Ammon's horn (tissue), 1 donor: Measurements from ENCODE around the gene HAT1.
"Not testable (repeated sequence)": the region's sequence is repeated elsewhere in the genome, so short reads cannot be mapped to it uniquely, and the experiment has no call there.

Experiments
- DNase-seq: peaks from one replicate; pipeline ENCODE4 v3.0.0-alpha.2; 2016; ENCODE audit warnings: low spot score

Gene HAT1

GRCh38 chr2:171979103-171979502 is 56.8 kb downstream of the HAT1 start:
- DNase-seq = no peak

GRCh38 chr2:171983924-171984323 is 61.7 kb downstream of the HAT1 start:
- not testable (repeated sequence) for DNase-seq

- DNase-seq = no peak
These were observed 62.8 kb downstream of the HAT1 start for GRCh38 chr2:171985076-171985475.

- no peak for DNase-seq
These were observed 64.5 kb downstream of the HAT1 start for GRCh38 chr2:171986778-171987177.

GRCh38 chr2:171991027-171991426 is 68.8 kb downstream of the HAT1 start:
- DNase-seq = no peak

GRCh38 chr2:171995586-171995985 is 73.3 kb downstream of the HAT1 start:
- no peak for DNase-seq

GRCh38 chr2:171996021-171996420 is 73.8 kb downstream of the HAT1 start:
- no peak for DNase-seq

GRCh38 chr2:171997031-171997430 is 74.8 kb downstream of the HAT1 start:
- DNase-seq = not testable (repeated sequence)

- peak; percentile 9 for DNase-seq
These were observed 76.9 kb downstream of the HAT1 start for GRCh38 chr2:171999161-171999560.

- DNase-seq = peak; percentile 95
These were observed 77.6 kb downstream of the HAT1 start, which contains the start of gene METAP1D for GRCh38 chr2:171999604-172000469. METAP1D (plus strand) TSS chr2:171999953; CDS start chr2:171999970, 17 bp downstream.

GRCh38 chr2:172000696-172001361 is 78.6 kb downstream of the HAT1 start:
- DNase-seq = no peak

- DNase-seq = no peak
These were observed 85.1 kb downstream of the HAT1 start for GRCh38 chr2:172007372-172007771.

- DNase-seq = no peak
These were observed 87.6 kb downstream of the HAT1 start for GRCh38 chr2:172009823-172010222.

GRCh38 chr2:172011812-172012575 is 89.7 kb downstream of the HAT1 start:
- no peak for DNase-seq

GRCh38 chr2:172012677-172013391 is 90.6 kb downstream of the HAT1 start:
- DNase-seq = no peak

- DNase-seq = no peak
These were observed 91.1 kb downstream of the HAT1 start for GRCh38 chr2:172013396-172013795.

GRCh38 chr2:172021074-172021931 is 99.0 kb downstream of the HAT1 start:
- DNase-seq = no peak

GRCh38 chr2:172021955-172022354 is 99.7 kb downstream of the HAT1 start:
- no peak for DNase-seq

- DNase-seq = no peak
These were observed 109.3 kb downstream of the HAT1 start for GRCh38 chr2:172031536-172031935.
